Natural killer cell (primary cell): Measurements from ENCODE around the gene SPSB3. TPM values are rescaled to one million over a fixed set of nuclear protein-coding genes. Genes with fewer than 3 reads are reported as not detected.

Experiments used
- ATAC-seq, 3 donors: fragments of 150-1000 bp in 2 of 3; fragments of 200-7000 bp in 1 of 3; cut with Tn5 transposase; 1 replicate in 1 of 3; 2 replicates in 2 of 3; pipeline ENCODE4 v1.10.0; 2021; ENCODE audit warnings: mild to moderate bottlenecking in 2 of 3, moderate library complexity in 2 of 3
- DNase-seq, 2 donors: peaks; one replicate each; pipeline versions ENCODE4 v3.0.0 to v3.0.0-alpha.2; 2013 to 2021; ENCODE audit warnings: mixed read lengths in 1 of 2
- H3K27ac ChIP-seq: one replicate; pipeline ENCODE4 v1.5.1; 2013; ENCODE audit warnings: mild to moderate bottlenecking, low read length
- H3K27me3 ChIP-seq: one replicate; pipeline ENCODE4 v1.6.1; 2013; ENCODE audit warnings: low read length; ENCODE audit not compliant: control insufficient read depth, insufficient read depth
- H3K36me3 ChIP-seq: one replicate; pipeline ENCODE4 v1.6.1; 2013; ENCODE audit warnings: low read length; ENCODE audit not compliant: control insufficient read depth, insufficient read depth
- H3K4me1 ChIP-seq: one replicate; pipeline ENCODE4 v1.6.1; 2013; ENCODE audit warnings: low read length; ENCODE audit not compliant: control insufficient read depth, insufficient read depth
- H3K4me3 ChIP-seq: one replicate; pipeline ENCODE4 v1.5.1; 2013; ENCODE audit warnings: low read length
- H3K9me3 ChIP-seq: one replicate; pipeline ENCODE4 v1.6.1; 2013; ENCODE audit warnings: low read length; ENCODE audit not compliant: control insufficient read depth, insufficient read depth
- H3K27ac Mint-ChIP-seq, 2 donors: one replicate each; pipeline ENCODE4 v1.8.0; 2022; ENCODE audit warnings: mild to moderate bottlenecking in 2 of 2, mixed read lengths in 2 of 2, moderate library complexity in 1 of 2
- H3K27me3 Mint-ChIP-seq, 2 donors: one replicate each; pipeline ENCODE4 v1.8.0; 2022; ENCODE audit warnings: low read depth in 2 of 2, mixed read lengths in 2 of 2
- H3K36me3 Mint-ChIP-seq: one replicate; pipeline ENCODE4 v1.8.0; 2022; ENCODE audit warnings: mixed read lengths
- H3K4me1 Mint-ChIP-seq, 2 donors: one replicate each; pipeline ENCODE4 v1.8.0; 2022; ENCODE audit warnings: mixed read lengths in 2 of 2
- H3K4me3 Mint-ChIP-seq: one replicate; pipeline ENCODE4 v1.8.0; 2022; ENCODE audit warnings: mild to moderate bottlenecking, moderate library complexity, mixed read lengths
- H3K9me3 Mint-ChIP-seq, 2 donors: one replicate each; pipeline ENCODE4 v1.8.0; 2022; ENCODE audit warnings: mixed read lengths in 2 of 2
- WGBS: methylation state at CpG from one replicate; pipeline ENCODE4 v1.1.7; 2013; ENCODE audit warnings: missing lambda C conversion rate; ENCODE audit not compliant: insufficient coverage; 5-methylcytosine and 5-hydroxymethylcytosine counted together
- intact Hi-C: fragments of 100-400 bp; cut with micrococcal nuclease; formaldehyde crosslinking; loops from one replicate; pipeline ENCODE4 v1.14.2; 2022
- total RNA-seq, 4 donors: library from RNA; stranded (reverse); fragments of 120-200 nt in 1 of 4; gene quantifications; one replicate each; pipeline versions ENCODE4 v1.2.3 to v1.2.4, GENCODE V29; 2013 to 2022
- TF ChIP-seq, protein P1 (sequence below): fragments of 200-600 bp; IDR thresholded peaks from one replicate; pipeline ENCODE4 v1.8.0; 2022; ENCODE audit warnings: antibody characterized with exemption

The SPSB3 gene
- total RNA-seq, 3 donors from 2014 or later (not counting 1 experiment from before 2014, with no cell fraction given): 100 to 122 (median 110) TPM

- TF ChIP-seq, protein P1, sequence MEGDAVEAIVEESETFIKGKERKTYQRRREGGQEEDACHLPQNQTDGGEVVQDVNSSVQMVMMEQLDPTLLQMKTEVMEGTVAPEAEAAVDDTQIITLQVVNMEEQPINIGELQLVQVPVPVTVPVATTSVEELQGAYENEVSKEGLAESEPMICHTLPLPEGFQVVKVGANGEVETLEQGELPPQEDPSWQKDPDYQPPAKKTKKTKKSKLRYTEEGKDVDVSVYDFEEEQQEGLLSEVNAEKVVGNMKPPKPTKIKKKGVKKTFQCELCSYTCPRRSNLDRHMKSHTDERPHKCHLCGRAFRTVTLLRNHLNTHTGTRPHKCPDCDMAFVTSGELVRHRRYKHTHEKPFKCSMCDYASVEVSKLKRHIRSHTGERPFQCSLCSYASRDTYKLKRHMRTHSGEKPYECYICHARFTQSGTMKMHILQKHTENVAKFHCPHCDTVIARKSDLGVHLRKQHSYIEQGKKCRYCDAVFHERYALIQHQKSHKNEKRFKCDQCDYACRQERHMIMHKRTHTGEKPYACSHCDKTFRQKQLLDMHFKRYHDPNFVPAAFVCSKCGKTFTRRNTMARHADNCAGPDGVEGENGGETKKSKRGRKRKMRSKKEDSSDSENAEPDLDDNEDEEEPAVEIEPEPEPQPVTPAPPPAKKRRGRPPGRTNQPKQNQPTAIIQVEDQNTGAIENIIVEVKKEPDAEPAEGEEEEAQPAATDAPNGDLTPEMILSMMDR: no peak
- H3K36me3 ChIP-seq: peaks cover 65% of the 10 kb centered on the region
- H3K27me3 ChIP-seq: no peaks in the 10 kb centered on the region
- Mint-ChIP-seq H3K27ac (no peak overlapping the region), H3K27me3 (no peaks in the 10 kb centered on the region), H3K4me1 (peaks cover 6 to 8% of the 10 kb centered on the region in 2 donors), H3K9me3 (no peaks in the 10 kb centered on the region), H3K4me3 (no peak overlapping the region), H3K36me3 (no peaks in the 10 kb centered on the region)
- H3K4me3 ChIP-seq: no peak overlapping the region
- ATAC-seq (no peak), DNase-seq (no peak)
- intact Hi-C loops: no loop called here
- peaks cover 3% of the 10 kb centered on the region for H3K4me1 ChIP-seq
- no peaks in the 10 kb centered on the region for H3K9me3 ChIP-seq
- H3K27ac ChIP-seq: no peak overlapping the region
- 99% methylated on average over 18 of the region's 18 CpGs for WGBS
Observed at GRCh38 chr16:1729026-1729425, 53.3 kb downstream of the SPSB3 start.

GRCh38 chr16:1727651-1728624, 54.4 kb downstream of the SPSB3 start:
- Histone ChIP-seq H3K27me3 (no peaks in the 10 kb centered on the region), H3K36me3 (peaks cover 54% of the 10 kb centered on the region), H3K4me1 (peaks cover 14% of the 10 kb centered on the region), H3K27ac (no peak overlapping the region), H3K9me3 (no peaks in the 10 kb centered on the region), H3K4me3 (no peak overlapping the region)
- H3K4me3 Mint-ChIP-seq: no peak overlapping the region
- peaks cover 14 to 15% of the 10 kb centered on the region in 2 donors for H3K4me1 Mint-ChIP-seq
- no peaks in the 10 kb centered on the region for H3K36me3 Mint-ChIP-seq
- no peak for DNase-seq
- intact Hi-C loops: no loop called here
- TF ChIP-seq, protein P1: no peak
- no peaks in the 10 kb centered on the region for H3K27me3 Mint-ChIP-seq
- no peaks in the 10 kb centered on the region for H3K9me3 Mint-ChIP-seq
- H3K27ac Mint-ChIP-seq: no peak overlapping the region
- ATAC-seq: no peak
- 94% methylated on average over 37 of the region's 37 CpGs for WGBS

Other genes with a start within 250 kb of the SPSB3 start
- gene TMEM204, start 248.9 kb downstream of the SPSB3 start, total RNA-seq: 10 to 100 TPM in 1 of 3 donors, 1 to 10 TPM in 2; 3.3 to 14.1 (median 7.8) TPM
- 1 to 10 TPM; 6.5 to 8.9 (median 6.5) TPM for gene IFT140, start 170.5 kb downstream of the SPSB3 start, total RNA-seq
- gene CRAMP1, start 170.2 kb downstream of the SPSB3 start, total RNA-seq: 10 to 100 TPM; 47.8 to 49.8 (median 49.6) TPM
- 10 to 100 TPM; 12.2 to 28.4 (median 14.2) TPM for gene JPT2, start 104.3 kb downstream of the SPSB3 start, total RNA-seq
- 100 to 1,000 TPM; 272 to 291 (median 285) TPM for gene MAPK8IP3, start 76.4 kb downstream of the SPSB3 start, total RNA-seq
- gene NME3, start 11.0 kb downstream of the SPSB3 start, total RNA-seq: 10 to 100 TPM; 40.6 to 50.3 (median 46.2) TPM
- 10 to 100 TPM; 30.0 to 33.8 (median 30.1) TPM for gene EME2, start 9.8 kb downstream of the SPSB3 start, total RNA-seq
- 10 to 100 TPM; 26.5 to 42.0 (median 41.4) TPM for gene MRPS34, start 9.4 kb downstream of the SPSB3 start, total RNA-seq
- 10 to 100 TPM; 39.5 to 51.9 (median 49.4) TPM for gene NUBP2, start 389 bp upstream of the SPSB3 start, total RNA-seq
- gene IGFALS, start 11.1 kb upstream of the SPSB3 start, total RNA-seq: 1 to 10 TPM in 1 of 3 donors, under 1 TPM in 2; 0.47 to 1.1 (median 0.70) TPM
- gene HAGH, start 44.3 kb upstream of the SPSB3 start, total RNA-seq: 10 to 100 TPM; 27.8 to 38.4 (median 37.5) TPM
- gene FAHD1, start 44.6 kb upstream of the SPSB3 start, total RNA-seq: 10 to 100 TPM in 1 of 3 donors, 1 to 10 TPM in 2; 5.3 to 10.6 (median 7.4) TPM
- gene MEIOB, start 89.6 kb upstream of the SPSB3 start, total RNA-seq: not detected
- not detected for gene HS3ST6, start 135.8 kb upstream of the SPSB3 start, total RNA-seq
- gene MSRB1, start 160.6 kb upstream of the SPSB3 start, total RNA-seq: 10 to 100 TPM; 10.8 to 19.9 (median 14.8) TPM
- not detected for gene RPL3L, start 172.1 kb upstream of the SPSB3 start, total RNA-seq
- 10 to 100 TPM; 54.5 to 61.1 (median 59.5) TPM for gene NDUFB10, start 177.0 kb upstream of the SPSB3 start, total RNA-seq
- gene RPS2, start 182.3 kb upstream of the SPSB3 start, total RNA-seq: 1,000 to 10,000 TPM; 1,124 to 1,385 (median 1,274) TPM
- gene RNF151, start 184.3 kb upstream of the SPSB3 start, total RNA-seq: not detected
- gene TBL3, start 189.5 kb upstream of the SPSB3 start, total RNA-seq: 10 to 100 TPM; 25.1 to 28.9 (median 28.1) TPM
- gene NOXO1, start 198.9 kb upstream of the SPSB3 start, total RNA-seq: not detected
- 10 to 100 TPM; 23.8 to 29.5 (median 24.6) TPM for gene GFER, start 201.6 kb upstream of the SPSB3 start, total RNA-seq
- 10 to 100 TPM; 10.3 to 19.3 (median 19.1) TPM for gene SYNGR3, start 207.4 kb upstream of the SPSB3 start, total RNA-seq
- gene ZNF598, start 227.2 kb upstream of the SPSB3 start, total RNA-seq: 10 to 100 TPM; 56.1 to 71.6 (median 58.2) TPM
- under 1 TPM in 1 of 3 donors, not detected in 2; 0.80 TPM for gene NPW, start 237.2 kb upstream of the SPSB3 start, total RNA-seq
- gene NHERF2, start 244.3 kb upstream of the SPSB3 start, total RNA-seq: 1 to 10 TPM; 4.3 to 7.1 (median 5.6) TPM